ENCODE results near the gene USP9Y.

Gene USP9Y

DNA sequence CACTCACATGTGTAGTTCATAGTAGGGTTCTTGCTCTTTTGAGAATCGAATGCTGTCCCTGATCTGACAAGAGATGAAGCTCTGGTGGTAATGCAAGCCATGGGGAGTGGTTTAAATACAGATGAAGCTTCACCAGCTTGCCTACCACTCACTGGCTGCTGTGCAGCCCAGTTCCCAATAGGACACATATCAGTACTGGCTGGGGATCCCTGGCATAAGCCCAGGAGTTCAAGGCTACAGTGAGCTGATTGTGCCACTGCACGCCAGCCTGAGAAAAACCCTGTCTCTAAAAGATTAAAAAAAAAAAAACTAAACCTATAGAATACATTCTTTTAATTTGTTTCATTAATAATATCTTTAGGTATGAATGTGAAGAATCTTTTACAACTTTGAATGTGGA lies 136.5 kb downstream of the USP9Y start:
- Histone ChIP-seq H3K9ac (ENCODE audit: low read length) (no peak overlapping the region), H3K27ac (ENCODE audit: low read depth, low read length) (no peak overlapping the region), H3K4me3 (ENCODE audit: insufficient read depth, low read length, poor library complexity, severe bottlenecking) (no peak overlapping the region), H3F3A (ENCODE audit: insufficient read depth) (no peaks in the 10 kb centered on the region), H3K79me2 (ENCODE audit: insufficient read depth, low read length) (no peaks in the 10 kb centered on the region), H4K20me1 (ENCODE audit: low read depth, low read length) (no peaks in the 10 kb centered on the region), H2AFZ (ENCODE audit: low read depth, low read length, severe bottlenecking) (no peak overlapping the region), H3K36me3 (ENCODE audit: low read length) (no peaks in the 10 kb centered on the region), H3K9me3 (ENCODE audit: insufficient read depth, low read length) (no peaks in the 10 kb centered on the region), H3K27me3 (ENCODE audit: low read length) (no peaks in the 10 kb centered on the region), H3K9me2 (replicated peaks; ENCODE audit: insufficient read depth, low read length) (no peaks in the 10 kb centered on the region), H3K4me2 (ENCODE audit: low read depth, low read length, poor library complexity, severe bottlenecking) (no peak overlapping the region)
- TF ChIP-seq EZH2phosphoT487 (conservative IDR thresholded peaks at IDR 0.05; ENCODE audit: low read length) = no peak
- TF ChIP-seq, protein P1, sequence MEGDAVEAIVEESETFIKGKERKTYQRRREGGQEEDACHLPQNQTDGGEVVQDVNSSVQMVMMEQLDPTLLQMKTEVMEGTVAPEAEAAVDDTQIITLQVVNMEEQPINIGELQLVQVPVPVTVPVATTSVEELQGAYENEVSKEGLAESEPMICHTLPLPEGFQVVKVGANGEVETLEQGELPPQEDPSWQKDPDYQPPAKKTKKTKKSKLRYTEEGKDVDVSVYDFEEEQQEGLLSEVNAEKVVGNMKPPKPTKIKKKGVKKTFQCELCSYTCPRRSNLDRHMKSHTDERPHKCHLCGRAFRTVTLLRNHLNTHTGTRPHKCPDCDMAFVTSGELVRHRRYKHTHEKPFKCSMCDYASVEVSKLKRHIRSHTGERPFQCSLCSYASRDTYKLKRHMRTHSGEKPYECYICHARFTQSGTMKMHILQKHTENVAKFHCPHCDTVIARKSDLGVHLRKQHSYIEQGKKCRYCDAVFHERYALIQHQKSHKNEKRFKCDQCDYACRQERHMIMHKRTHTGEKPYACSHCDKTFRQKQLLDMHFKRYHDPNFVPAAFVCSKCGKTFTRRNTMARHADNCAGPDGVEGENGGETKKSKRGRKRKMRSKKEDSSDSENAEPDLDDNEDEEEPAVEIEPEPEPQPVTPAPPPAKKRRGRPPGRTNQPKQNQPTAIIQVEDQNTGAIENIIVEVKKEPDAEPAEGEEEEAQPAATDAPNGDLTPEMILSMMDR (IDR thresholded peaks at IDR 0.05; ENCODE audit: insufficient read depth, low read length, poor library complexity, severe bottlenecking) = no peak

- H2AFZ ChIP-seq (ENCODE audit: low read depth, low read length, severe bottlenecking) = no peak overlapping the region
- H3K4me3 ChIP-seq (ENCODE audit: insufficient read depth, low read length, poor library complexity, severe bottlenecking) = no peak overlapping the region
- H3K79me2 ChIP-seq (ENCODE audit: insufficient read depth, low read length) = no peaks in the 10 kb centered on the region
- no peak overlapping the region for H3K4me2 ChIP-seq (ENCODE audit: low read depth, low read length, poor library complexity, severe bottlenecking)
- H3K27ac ChIP-seq (ENCODE audit: low read depth, low read length) = no peak overlapping the region
- H4K20me1 ChIP-seq (ENCODE audit: low read depth, low read length) = no peaks in the 10 kb centered on the region
- TF ChIP-seq EZH2phosphoT487 (conservative IDR thresholded peaks at IDR 0.05; ENCODE audit: low read length) = no peak
- TF ChIP-seq, protein P1 (IDR thresholded peaks at IDR 0.05; ENCODE audit: insufficient read depth, low read length, poor library complexity, severe bottlenecking) = no peak
- no peaks in the 10 kb centered on the region for H3K9me2 ChIP-seq (replicated peaks; ENCODE audit: insufficient read depth, low read length)
- H3F3A ChIP-seq (ENCODE audit: insufficient read depth) = no peaks in the 10 kb centered on the region
- no peaks in the 10 kb centered on the region for H3K9me3 ChIP-seq (ENCODE audit: insufficient read depth, low read length)
- H3K9ac ChIP-seq (ENCODE audit: low read length) = no peak overlapping the region
- no peaks in the 10 kb centered on the region for H3K27me3 ChIP-seq (ENCODE audit: low read length)
- no peaks in the 10 kb centered on the region for H3K36me3 ChIP-seq (ENCODE audit: low read length)
Observed at GRCh38 chrY:12841368-12841767, 140.3 kb downstream of the USP9Y start.

- Histone ChIP-seq H2AFZ (ENCODE audit: low read depth, low read length, severe bottlenecking) (no peak overlapping the region), H3K27me3 (ENCODE audit: low read length) (no peaks in the 10 kb centered on the region), H3K9me2 (replicated peaks; ENCODE audit: insufficient read depth, low read length) (no peaks in the 10 kb centered on the region), H3K4me2 (ENCODE audit: low read depth, low read length, poor library complexity, severe bottlenecking) (no peak overlapping the region), H3K36me3 (ENCODE audit: low read length) (no peaks in the 10 kb centered on the region), H3K4me3 (ENCODE audit: insufficient read depth, low read length, poor library complexity, severe bottlenecking) (no peak overlapping the region), H4K20me1 (ENCODE audit: low read depth, low read length) (no peaks in the 10 kb centered on the region), H3K9me3 (ENCODE audit: insufficient read depth, low read length) (no peaks in the 10 kb centered on the region), H3F3A (ENCODE audit: insufficient read depth) (no peaks in the 10 kb centered on the region), H3K9ac (ENCODE audit: low read length) (no peak overlapping the region), H3K27ac (ENCODE audit: low read depth, low read length) (no peak overlapping the region), H3K79me2 (ENCODE audit: insufficient read depth, low read length) (no peaks in the 10 kb centered on the region)
- no peak for TF ChIP-seq EZH2phosphoT487 (conservative IDR thresholded peaks at IDR 0.05; ENCODE audit: low read length)
- TF ChIP-seq, protein P1 (IDR thresholded peaks at IDR 0.05; ENCODE audit: insufficient read depth, low read length, poor library complexity, severe bottlenecking) = no peak
Observed at GRCh38 chrY:12846793-12847192, 145.8 kb downstream of the USP9Y start.

All from SU-DHL-6 (cell line).